GM12864 (cell line): Measurements from ENCODE around the gene U2AF1L4.

Experiments used
- DNase-seq: peaks from one replicate; pipeline ENCODE4 v3.0.0-alpha.2; 2011; ENCODE audit warnings: low read depth
- H3K4me3 ChIP-seq: 2 replicates; pipeline ENCODE4 v1.5.1; 2011; ENCODE audit warnings: mild to moderate bottlenecking, low read depth, low read length, control low read depth
- TF ChIP-seq, protein P1 (sequence below): IDR thresholded peaks from 2 replicates; pipeline ENCODE4 v1.5.1; 2011; ENCODE audit warnings: low read depth, mild to moderate bottlenecking, moderate library complexity, low read length, control low read depth, inconsistent platforms; ENCODE audit errors: missing control alignments

Gene U2AF1L4

DNA sequence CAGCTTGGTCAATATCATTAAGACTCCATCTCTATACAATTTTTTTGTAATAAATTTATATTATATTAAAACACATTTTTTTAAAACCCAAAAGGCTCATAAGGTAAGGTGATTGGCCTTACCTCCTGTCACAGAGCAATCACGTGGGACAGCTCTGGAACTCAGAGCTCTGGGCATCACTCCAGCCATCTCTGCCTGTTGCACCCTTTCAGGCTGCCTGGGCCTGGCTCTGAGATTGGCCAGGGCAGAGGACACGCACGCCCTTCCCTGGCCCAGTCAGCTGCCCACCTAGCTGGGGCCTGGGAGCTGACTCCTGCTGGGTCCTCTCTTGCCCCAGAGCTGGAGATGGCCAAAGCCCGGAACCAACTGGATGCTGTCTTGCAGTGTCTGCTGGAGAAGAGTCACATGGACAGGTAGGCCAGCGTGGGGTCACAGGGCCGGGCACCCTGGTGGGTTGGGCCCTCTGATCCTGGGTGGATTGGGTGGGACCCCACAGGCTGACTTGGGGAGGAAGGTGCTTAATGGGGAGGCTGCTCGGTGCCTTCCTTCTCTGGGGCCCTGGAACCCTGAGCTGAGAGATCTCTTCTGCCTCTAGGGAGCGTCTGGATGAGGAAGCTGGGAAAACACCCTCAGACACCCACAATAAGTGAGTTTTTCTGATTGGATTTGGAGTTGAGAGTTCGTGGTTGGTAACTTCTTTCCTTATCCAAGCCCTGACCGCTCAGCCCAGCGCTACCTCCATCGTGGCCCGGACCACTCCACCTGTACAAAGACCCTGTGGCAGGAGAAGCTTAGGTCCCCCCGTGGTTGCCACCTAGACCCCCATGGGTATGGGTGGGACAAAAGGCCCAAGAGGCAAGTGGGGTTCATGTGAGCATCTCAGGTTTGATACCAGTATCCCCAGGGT is 6.9 kb upstream of the U2AF1L4 start:
- TF ChIP-seq, protein P1, sequence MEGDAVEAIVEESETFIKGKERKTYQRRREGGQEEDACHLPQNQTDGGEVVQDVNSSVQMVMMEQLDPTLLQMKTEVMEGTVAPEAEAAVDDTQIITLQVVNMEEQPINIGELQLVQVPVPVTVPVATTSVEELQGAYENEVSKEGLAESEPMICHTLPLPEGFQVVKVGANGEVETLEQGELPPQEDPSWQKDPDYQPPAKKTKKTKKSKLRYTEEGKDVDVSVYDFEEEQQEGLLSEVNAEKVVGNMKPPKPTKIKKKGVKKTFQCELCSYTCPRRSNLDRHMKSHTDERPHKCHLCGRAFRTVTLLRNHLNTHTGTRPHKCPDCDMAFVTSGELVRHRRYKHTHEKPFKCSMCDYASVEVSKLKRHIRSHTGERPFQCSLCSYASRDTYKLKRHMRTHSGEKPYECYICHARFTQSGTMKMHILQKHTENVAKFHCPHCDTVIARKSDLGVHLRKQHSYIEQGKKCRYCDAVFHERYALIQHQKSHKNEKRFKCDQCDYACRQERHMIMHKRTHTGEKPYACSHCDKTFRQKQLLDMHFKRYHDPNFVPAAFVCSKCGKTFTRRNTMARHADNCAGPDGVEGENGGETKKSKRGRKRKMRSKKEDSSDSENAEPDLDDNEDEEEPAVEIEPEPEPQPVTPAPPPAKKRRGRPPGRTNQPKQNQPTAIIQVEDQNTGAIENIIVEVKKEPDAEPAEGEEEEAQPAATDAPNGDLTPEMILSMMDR = no peak
- DNase-seq = no peak
- no peak overlapping the region for H3K4me3 ChIP-seq

GRCh38 chr19:35750167-35750566 is 4.9 kb upstream of the U2AF1L4 start:
- no peak overlapping the region for H3K4me3 ChIP-seq
- TF ChIP-seq, protein P1 = no peak

DNA sequence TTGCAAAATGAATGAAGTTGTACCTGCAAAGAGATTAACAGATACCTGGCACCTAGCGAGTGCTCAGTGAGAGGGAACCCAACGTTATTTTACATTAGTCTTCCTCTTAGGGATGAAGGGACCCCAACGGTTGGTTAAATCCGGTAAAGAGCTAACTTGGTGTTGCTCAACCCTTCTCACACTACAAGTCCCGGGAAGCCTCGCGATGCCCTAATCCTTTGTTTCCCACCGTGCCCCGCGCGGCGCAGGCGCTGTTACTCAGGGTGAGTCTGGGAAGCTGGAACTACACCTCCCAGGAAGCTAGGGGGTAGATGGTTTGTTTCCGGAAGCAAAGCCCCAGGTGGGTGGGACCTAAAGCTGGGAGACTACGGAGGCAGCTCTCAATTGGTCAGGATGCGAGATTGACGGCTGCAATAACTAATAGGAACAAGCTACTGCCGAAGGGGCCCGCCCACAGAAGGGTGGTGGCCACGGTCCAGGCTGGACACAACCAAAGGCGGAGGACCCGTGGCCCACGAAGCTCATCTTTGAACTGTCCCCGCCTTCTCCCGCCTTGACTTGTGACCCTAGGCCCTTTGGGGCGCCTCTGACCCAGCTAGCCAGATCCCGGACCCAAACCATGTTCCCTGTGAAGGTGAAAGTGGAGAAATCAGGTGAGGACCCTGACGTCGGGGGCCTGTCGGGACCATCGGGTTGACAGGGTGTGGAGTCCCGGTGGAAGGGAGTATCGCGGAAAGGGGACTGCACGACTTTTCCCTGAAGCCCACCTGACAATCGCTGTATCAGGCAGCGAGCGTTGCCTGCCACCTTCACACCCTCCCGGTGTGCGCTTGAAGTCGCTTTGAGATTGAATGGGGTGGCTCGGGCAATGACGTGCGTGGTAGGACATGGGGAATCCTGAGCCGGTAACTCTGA is 3.1 kb upstream of the U2AF1L4 start, which contains the start of gene LIN37:
LIN37 (plus strand) TSS at position 471 of the 915 bp plus-strand sequence; CDS start at position 620, 149 bp downstream.
- TF ChIP-seq, protein P1 = no peak
- peak within 1 kb of the TSS; percentile 89 for H3K4me3 ChIP-seq

More at GRCh38 chr19:35750167-35750566, 4.9 kb upstream of the U2AF1L4 start:
- no peak for DNase-seq

DNA sequence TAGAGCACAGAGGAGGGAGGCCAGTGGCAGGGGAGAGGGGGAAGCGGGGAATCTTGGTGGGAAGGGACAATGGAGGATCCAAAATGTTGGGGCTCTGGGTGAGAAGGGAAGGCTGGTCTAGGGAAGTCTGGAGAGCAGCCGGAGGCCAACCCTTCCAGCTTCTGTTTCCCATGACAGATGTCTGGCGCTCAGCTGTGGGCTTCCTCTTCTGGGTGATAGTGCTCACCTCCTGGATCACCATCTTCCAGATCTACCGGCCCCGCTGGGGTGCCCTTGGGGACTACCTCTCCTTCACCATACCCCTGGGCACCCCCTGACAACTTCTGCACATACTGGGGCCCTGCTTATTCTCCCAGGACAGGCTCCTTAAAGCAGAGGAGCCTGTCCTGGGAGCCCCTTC is 1.3 kb upstream of the U2AF1L4 start:
- peak overlapping the region; percentile 77; the same call in 1 of the 2 replicates for H3K4me3 ChIP-seq
- TF ChIP-seq, protein P1 = no peak
- DNase-seq = no peak

More for the DNA sequence above, 3.1 kb upstream of the U2AF1L4 start, which contains the start of gene LIN37:
- peak; percentile 99 for DNase-seq

DNA sequence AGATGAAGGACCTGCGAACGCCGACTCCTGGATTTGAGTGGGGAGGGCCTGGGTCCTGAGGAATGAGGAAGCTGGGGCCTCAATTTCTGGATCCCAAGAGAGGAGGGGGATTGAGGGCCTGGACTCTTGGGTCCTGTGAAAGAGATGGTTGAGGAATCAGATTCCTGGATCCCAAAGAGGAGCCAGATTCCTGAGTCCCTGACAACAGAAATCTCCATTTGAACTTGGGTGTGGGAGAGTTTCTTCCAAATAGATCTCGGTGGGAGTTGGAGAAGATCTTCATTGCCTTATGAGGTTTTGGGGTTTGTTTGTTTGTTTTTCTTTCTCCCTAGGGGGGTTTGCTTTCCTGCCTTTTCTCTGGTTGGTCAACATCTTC is 857 bp upstream of the U2AF1L4 start:
- peak overlapping the region; percentile 77 for H3K4me3 ChIP-seq
- TF ChIP-seq, protein P1 = no peak

DNA sequence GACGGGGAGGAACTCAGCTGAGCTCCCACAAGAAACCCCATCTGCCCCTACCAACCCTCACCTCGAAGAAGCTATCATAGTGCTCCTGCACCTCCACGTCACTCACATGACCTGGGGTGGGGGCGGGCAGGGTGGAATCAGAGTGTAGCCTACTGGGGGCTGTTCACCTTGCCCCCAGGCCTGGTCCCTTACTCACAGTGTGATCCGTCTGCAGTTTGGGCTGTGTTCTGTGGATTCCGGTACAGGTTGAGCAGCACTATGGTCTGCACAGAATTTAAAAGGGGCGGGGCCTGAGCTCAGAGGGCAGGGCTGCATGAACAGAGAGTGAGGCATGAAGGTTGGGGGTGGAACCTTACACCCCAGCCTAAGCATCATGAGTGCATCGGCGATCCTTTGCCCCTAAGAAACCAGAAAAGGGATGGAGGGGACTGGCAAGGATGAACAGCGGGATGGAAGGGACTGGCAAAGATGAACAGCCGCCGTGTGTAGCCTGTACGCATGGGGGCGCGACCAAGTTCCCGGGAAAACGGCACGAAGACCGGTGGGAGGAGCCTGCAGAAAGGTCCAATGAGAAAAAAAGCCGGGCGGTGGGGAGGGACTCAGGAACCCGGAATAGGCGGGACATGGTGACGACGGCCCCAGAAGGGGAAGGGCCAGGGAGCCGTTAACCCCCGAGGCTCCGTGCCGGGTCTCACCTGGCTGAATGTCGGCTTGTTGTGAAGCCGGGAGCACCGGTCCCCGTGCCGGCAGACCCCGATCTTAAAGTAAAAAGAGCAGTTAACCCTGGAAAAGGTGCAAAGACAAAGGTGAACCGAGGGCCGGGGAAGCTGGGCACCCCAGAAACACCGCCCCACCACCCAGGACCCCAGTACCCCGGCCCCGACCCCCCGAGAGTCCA is 539 bp downstream of the U2AF1L4 start:
- H3K4me3 ChIP-seq = peak overlapping the region; percentile 77
- TF ChIP-seq, protein P1 = peak; percentile 12
- peak; percentile 82 for DNase-seq

More for the DNA sequence above, 857 bp upstream of the U2AF1L4 start:
- DNase-seq = no peak
